ENCODE measurements around the gene PARD3.

DNA sequence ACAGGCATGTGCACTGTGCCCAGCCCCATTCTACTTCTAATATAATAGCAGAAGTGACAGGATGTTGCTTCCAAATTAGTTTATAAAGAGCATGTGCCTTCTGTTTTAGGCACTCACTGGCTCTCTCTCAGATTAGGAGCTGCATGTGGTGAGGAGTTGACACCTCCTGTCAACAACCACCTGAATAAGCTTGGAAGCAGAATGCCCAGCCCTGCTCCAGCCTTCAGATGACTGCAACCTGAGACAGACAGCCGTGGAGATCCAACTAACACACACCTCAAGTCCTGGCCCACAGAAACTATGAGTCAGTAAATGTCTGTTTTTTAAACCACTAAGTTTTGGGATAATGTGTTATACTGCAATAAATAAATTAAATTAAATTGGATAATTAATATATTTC, 54.5 kb downstream of the PARD3 start:
- no peak for TF ChIP-seq EZH2phosphoT487 (IDR thresholded peaks at IDR 0.05; ENCODE audit: insufficient read depth, low read depth)
- TF ChIP-seq EZH2 (IDR thresholded peaks at IDR 0.05; ENCODE audit: insufficient read depth, poor library complexity, severe bottlenecking): no peak
